Stimulated activated CD8-positive, alpha-beta memory T cell treated with anti-CD3 and anti-CD28 coated beads, Interleukin-7, amount 100 ng/mL, for 48 hours (primary cell): ENCODE data around the gene NUMBL.
"Not testable (repeated sequence)": the region's sequence is repeated elsewhere in the genome, so short reads cannot be mapped to it uniquely, and the experiment has no call there.

Experiments used
- DNase-seq, 2 donors: peaks; one replicate each; pipeline ENCODE4 v3.0.0-alpha.2; 2020; ENCODE audit warnings: low read depth in 1 of 2; ENCODE audit errors: extremely low read depth in 1 of 2

The NUMBL gene

DNA sequence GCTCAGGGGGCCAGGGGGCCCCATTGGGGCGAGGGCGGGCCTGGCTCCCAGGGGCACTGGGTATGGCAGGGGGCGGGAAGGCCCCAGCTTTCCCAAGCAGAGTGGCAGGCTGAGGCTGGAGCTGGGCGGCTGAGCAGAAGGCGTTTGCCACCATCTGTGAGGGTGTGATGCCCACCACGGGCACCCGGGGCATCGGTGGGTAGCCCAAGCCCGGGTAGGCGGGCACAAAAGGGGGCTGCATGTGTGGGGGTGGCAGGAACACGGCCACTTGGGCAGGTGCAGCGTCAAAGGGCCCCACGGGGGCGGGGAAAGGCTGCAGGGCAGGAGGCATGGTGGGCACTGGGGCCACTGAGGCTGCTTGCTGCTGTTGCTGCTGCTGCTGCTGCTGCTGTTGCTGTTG lies 22.8 kb downstream of the NUMBL start:
- DNase-seq: no peak

GRCh38 chr19:40666803-40667438 lies 23.5 kb downstream of the NUMBL start:
- DNase-seq: no peak

DNA sequence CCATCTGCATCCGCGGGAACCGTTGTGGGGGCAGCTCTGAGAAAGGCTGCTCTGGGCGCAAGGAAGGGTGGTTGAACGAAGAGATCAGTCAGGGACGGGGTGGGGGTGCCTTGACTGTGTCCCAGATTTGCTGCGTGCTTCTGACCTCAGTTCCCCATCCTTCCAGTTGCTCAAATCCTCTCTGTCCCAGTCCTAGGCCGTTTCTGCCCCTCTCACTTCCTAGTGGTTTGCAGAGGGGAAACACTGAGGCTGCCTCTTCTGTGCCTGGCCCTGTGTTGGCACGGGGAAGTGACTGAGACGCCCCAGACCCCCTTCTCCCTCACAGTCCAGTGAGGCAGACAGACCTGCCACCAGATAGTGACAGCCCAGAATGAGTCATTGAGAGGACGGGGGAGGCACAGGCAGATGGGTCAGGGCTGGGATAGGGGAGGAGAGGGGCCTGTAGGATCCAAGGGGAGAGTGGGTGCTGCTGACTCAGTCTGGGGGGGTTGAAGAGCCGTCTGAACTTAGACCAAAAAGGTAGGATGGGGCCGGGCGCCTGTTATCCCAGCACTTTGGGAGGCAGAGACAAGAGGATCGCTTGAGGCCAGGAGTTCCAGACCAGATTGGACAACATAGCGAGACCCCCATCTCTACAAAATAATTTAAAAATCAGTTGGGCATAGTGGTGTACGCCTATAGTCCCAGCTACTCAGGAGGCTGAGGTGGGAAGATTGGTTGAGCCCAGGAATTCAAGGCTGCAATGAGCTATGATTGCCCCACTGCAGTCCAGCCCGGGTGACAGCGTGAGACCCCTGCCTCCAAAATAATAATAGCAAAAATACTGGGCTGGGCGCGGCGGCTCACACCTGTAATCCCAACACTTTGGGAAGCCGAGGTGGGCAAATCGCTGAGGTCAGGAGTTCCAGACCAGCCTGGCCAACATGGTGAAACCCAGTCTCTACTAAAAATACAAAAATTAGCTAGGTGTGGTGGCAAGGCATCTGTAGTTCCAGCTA lies 26.5 kb downstream of the NUMBL start:
- DNase-seq: peak in 1 of 2 donors; percentile 11

- peak; percentile 81 to 82 for DNase-seq
Measured at GRCh38 chr19:40662925-40663694, 27.3 kb downstream of the NUMBL start.

- DNase-seq: no peak
Measured at GRCh38 chr19:40661616-40662015, 28.8 kb downstream of the NUMBL start.

GRCh38 chr19:40659566-40659965 lies 30.9 kb downstream of the NUMBL start:
- no peak for DNase-seq

GRCh38 chr19:40659116-40659515 lies 31.3 kb downstream of the NUMBL start:
- DNase-seq: no peak

DNA sequence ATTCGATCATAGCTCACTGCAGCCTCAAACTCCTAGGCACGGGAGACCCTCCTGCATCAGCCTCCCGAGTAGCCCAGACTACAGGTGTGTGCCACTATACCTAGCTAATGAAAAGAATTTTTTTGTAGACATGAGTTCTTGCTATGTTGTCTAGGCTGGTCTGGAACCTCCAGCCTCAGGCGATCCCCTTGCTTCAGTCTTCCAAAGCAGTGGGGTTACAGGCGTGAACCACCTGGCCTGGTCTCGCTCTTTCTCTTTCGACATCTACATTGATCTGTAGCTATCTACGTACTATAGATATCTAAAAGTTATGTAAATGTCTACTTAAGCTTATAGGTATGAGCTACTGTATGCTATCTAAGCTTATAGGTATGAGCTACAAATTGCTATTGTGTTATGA lies 32.4 kb downstream of the NUMBL start:
- no peak for DNase-seq

- not testable (repeated sequence) for DNase-seq
Measured at GRCh38 chr19:40655684-40656083, 34.8 kb downstream of the NUMBL start.

DNA sequence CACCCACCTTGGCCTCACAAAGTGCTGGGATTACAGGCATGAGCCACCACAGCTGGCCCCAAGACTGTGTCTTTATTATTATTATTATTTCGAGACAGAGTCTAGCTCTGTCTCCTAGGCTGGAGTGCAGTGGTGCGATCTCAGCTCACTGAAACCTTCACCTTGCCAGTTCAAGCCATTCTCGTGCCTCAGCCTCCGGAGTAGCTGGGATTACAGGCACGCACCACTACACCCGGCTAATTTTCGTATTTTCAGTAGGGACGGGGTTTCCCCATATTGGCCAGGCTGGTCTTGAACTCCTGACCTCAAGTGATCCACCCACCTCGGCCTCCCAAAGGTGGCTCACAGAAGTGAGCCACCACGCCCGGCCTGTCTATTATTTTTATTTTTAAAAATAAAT lies 38.1 kb downstream of the NUMBL start:
- DNase-seq: not testable (repeated sequence)

- no peak for DNase-seq
Measured at GRCh38 chr19:40650749-40651305, 39.6 kb downstream of the NUMBL start.

- DNase-seq: not testable (repeated sequence)
Measured at GRCh38 chr19:40649903-40650675, 40.4 kb downstream of the NUMBL start.

- no peak for DNase-seq
Measured at GRCh38 chr19:40646743-40647254, 43.7 kb downstream of the NUMBL start.

- DNase-seq: no peak
Measured at GRCh38 chr19:40642757-40643305, 47.6 kb downstream of the NUMBL start.

DNA sequence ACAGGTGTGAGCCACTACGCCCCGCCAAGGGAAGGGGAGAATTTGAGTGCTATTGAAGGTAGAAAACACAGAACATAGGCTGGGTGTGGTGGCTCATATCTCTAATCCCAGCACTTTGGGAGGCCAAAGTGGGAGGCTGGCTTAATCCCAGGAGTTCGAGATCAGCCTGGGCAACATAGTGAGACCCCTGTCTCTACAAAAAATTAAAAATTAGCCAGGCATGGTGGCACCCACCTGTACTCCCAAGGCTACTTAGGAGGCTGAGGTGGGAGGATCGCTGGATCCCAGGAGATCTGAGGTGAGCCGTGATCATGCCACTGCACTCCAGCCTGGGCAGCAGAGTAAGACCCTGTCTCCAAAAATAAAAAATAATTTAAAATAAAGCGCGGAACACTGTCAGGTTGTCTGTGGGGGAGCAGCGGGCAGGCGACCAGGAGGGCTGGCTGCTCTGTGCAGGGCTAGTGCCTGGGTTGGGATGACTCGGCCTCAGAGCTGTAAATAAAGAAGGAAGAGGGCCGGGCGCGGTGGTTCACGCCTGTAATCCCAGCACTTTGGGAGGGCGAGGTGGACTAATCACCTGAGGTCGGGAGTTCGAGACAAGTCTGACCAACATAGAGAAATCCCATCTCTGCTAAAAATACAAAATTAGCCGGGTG lies 48.3 kb downstream of the NUMBL start:
- DNase-seq: no peak

- no peak for DNase-seq
Measured at GRCh38 chr19:40641281-40641680, 49.2 kb downstream of the NUMBL start.

GRCh38 chr19:40640744-40641143 lies 49.7 kb downstream of the NUMBL start:
- DNase-seq: no peak

GRCh38 chr19:40639638-40639982 lies 50.8 kb downstream of the NUMBL start:
- no peak for DNase-seq

DNA sequence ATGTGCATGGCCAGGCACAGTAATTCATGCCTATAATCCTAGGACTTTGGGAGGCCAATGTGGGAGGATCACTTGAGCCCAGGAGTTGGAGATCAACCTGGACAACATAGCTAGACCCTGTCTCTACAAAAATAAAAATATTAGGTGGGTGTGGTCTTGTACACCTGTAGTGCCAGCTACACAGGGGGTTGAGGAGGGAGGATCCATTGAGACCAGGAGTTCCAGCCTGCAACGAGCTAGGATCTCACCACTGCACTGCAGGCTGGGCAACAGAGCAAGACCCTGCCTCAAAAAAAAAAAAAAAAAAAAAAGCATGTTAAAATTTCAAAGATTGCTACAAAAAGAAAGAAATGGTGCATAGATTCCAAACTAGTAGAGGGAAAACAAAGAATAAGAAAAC lies 52.1 kb downstream of the NUMBL start:
- DNase-seq: no peak
